Activated CD4-positive, alpha-beta T cell treated with anti-CD3 and anti-CD28 coated beads for 4 hours (primary cell): ENCODE results near the gene DAZ3.
"Not testable (repeated sequence)": the region's sequence is repeated elsewhere in the genome, so short reads cannot be mapped to it uniquely, and the experiment has no call there.

Experiments used
- DNase-seq, 2 donors: peaks; one replicate each; pipeline ENCODE4 v3.0.0-alpha.2; 2020

DAZ3 gene

GRCh38 chrY:24813293-24813692 lies at the start of gene DAZ3:
TSS of gene DAZ3 (minus strand) at chrY:24813393. CDS start at chrY:24813185, 208 bp downstream.
- DNase-seq, result not testable (repeated sequence)

- not testable (repeated sequence) for DNase-seq
These were observed 20.4 kb upstream of the DAZ3 start, which contains the start of gene DAZ4 for GRCh38 chrY:24833619-24834018. TSS of gene DAZ4 (plus strand) at chrY:24833919. CDS start at chrY:24834127, 208 bp downstream.

GRCh38 chrY:24825069-24825468 lies 11.9 kb upstream of the DAZ3 start:
- not testable (repeated sequence) for DNase-seq

- not testable (repeated sequence) for DNase-seq
These were observed 11.1 kb upstream of the DAZ3 start for GRCh38 chrY:24824184-24824879.

- DNase-seq, result not testable (repeated sequence)
These were observed 8.6 kb upstream of the DAZ3 start for GRCh38 chrY:24821836-24822235.
